ENCODE data around the gene TBC1D5. TPM values are rescaled to one million over a fixed set of nuclear protein-coding genes. Genes with fewer than 3 reads are reported as not detected.
"Not testable (repeated sequence)": the region's sequence is repeated elsewhere in the genome, so short reads cannot be mapped to it uniquely, and the experiment has no call there.

TBC1D5 gene
- total RNA-seq, 4 donors from 2014 or later, result 21.3 to 86.4 (median 48.1) TPM

GRCh38 chr3:17354341-17354740 lies 388.1 kb downstream of the TBC1D5 start:
- intact Hi-C loops (cut with DNase I; ENCODE audit: low total_unique reads), result no loop called here
- WGBS, 2 donors (ENCODE audit: low coverage in 1 of 2), result 70 to 73% methylated on average over 3 of the region's 3 CpGs
- Histone ChIP-seq H3K4me1 (no peaks in the 10 kb centered on the region), H3K27me3 (no peaks in the 10 kb centered on the region), H3K27ac (no peak overlapping the region), H3K36me3 (peaks cover 0 to 4% (median 0%) of the 10 kb centered on the region in 4 donors), H3K4me3 (no peak overlapping the region), H3K9me3 (no peaks in the 10 kb centered on the region)
- no peak for DNase-seq
- in situ Hi-C loops (cut with MboI; ENCODE audit: low pct_ligation_motif_present in 1 of 4, low pct_unique_long_range_greater_than_20kb in 1 of 4, low sequenced_read_pairs in 3 of 4), result no loop called here
- no peak for TF ChIP-seq EP300 (IDR thresholded peaks at IDR 0.05; ENCODE audit: low read depth)
- TF ChIP-seq, protein P1, sequence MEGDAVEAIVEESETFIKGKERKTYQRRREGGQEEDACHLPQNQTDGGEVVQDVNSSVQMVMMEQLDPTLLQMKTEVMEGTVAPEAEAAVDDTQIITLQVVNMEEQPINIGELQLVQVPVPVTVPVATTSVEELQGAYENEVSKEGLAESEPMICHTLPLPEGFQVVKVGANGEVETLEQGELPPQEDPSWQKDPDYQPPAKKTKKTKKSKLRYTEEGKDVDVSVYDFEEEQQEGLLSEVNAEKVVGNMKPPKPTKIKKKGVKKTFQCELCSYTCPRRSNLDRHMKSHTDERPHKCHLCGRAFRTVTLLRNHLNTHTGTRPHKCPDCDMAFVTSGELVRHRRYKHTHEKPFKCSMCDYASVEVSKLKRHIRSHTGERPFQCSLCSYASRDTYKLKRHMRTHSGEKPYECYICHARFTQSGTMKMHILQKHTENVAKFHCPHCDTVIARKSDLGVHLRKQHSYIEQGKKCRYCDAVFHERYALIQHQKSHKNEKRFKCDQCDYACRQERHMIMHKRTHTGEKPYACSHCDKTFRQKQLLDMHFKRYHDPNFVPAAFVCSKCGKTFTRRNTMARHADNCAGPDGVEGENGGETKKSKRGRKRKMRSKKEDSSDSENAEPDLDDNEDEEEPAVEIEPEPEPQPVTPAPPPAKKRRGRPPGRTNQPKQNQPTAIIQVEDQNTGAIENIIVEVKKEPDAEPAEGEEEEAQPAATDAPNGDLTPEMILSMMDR (IDR thresholded peaks at IDR 0.05), result no peak
- no peak for TF ChIP-seq POLR2A (IDR thresholded peaks at IDR 0.05)
- TF ChIP-seq POLR2AphosphoS5 (IDR thresholded peaks at IDR 0.05), result no peak

- intact Hi-C loops (cut with DNase I; ENCODE audit: low total_unique reads) (no loop called here), in situ Hi-C loops (cut with MboI; ENCODE audit: low pct_ligation_motif_present in 1 of 4, low pct_unique_long_range_greater_than_20kb in 1 of 4, low sequenced_read_pairs in 3 of 4) (no loop called here)
- TF ChIP-seq EP300 (IDR thresholded peaks at IDR 0.05; ENCODE audit: low read depth) (no peak), POLR2AphosphoS5 (IDR thresholded peaks at IDR 0.05) (no peak), POLR2A (IDR thresholded peaks at IDR 0.05) (no peak)
- TF ChIP-seq, protein P1 (IDR thresholded peaks at IDR 0.05), result no peak
- no peak for DNase-seq
- Histone ChIP-seq H3K4me1 (no peaks in the 10 kb centered on the region), H3K4me3 (no peak overlapping the region), H3K36me3 (no peaks in the 10 kb centered on the region), H3K9me3 (no peaks in the 10 kb centered on the region), H3K27ac (no peak overlapping the region), H3K27me3 (no peaks in the 10 kb centered on the region)
- WGBS, 2 donors (ENCODE audit: low coverage in 1 of 2), result 97 to 100% methylated on average over 3 of the region's 3 CpGs
Observed at GRCh38 chr3:17352620-17353019, 389.8 kb downstream of the TBC1D5 start.

DNA sequence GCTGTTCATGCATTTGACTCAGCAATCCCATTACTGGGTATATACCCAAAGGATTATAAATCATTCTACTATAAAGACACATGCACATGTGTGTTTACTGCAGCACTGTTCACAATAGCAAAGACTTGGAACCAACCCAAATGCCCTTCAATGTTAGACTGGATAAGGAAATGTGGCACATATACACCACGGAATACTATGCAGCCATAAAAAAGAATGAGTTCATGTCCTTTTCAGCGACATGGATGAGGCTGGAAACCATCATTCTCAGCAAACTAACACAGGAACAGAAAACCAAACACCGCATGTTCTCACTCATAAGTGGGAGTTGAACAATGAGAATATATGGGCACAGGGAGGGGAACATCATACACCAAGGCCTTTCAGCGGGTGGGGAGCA lies 391.2 kb downstream of the TBC1D5 start:
- H3K36me3 ChIP-seq; H3K4me3 ChIP-seq; H3K27ac ChIP-seq; DNase-seq; intact Hi-C loops (cut with DNase I; ENCODE audit: low total_unique reads); H3K27me3 ChIP-seq; H3K9me3 ChIP-seq; in situ Hi-C loops (cut with MboI; ENCODE audit: low pct_ligation_motif_present in 1 of 4, low pct_unique_long_range_greater_than_20kb in 1 of 4, low sequenced_read_pairs in 3 of 4); H3K4me1 ChIP-seq: not testable (repeated sequence)
- WGBS, 2 donors (ENCODE audit: low coverage in 1 of 2), result 90 to 92% methylated on average over 4 of the region's 4 CpGs

GRCh38 chr3:17349093-17349492 lies 393.3 kb downstream of the TBC1D5 start:
- H3K4me1 ChIP-seq, result no peaks in the 10 kb centered on the region
- TF ChIP-seq, protein P1 (IDR thresholded peaks at IDR 0.05), result no peak
- no peak for TF ChIP-seq POLR2AphosphoS5 (IDR thresholded peaks at IDR 0.05)
- TF ChIP-seq EP300 (IDR thresholded peaks at IDR 0.05; ENCODE audit: low read depth), result no peak
- H3K27ac ChIP-seq, result no peak overlapping the region
- intact Hi-C loops (cut with DNase I; ENCODE audit: low total_unique reads) (no loop called here), in situ Hi-C loops (cut with MboI; ENCODE audit: low pct_ligation_motif_present in 1 of 4, low pct_unique_long_range_greater_than_20kb in 1 of 4, low sequenced_read_pairs in 3 of 4) (no loop called here)
- no peak overlapping the region for H3K4me3 ChIP-seq
- H3K27me3 ChIP-seq, result no peaks in the 10 kb centered on the region
- WGBS, 2 donors (ENCODE audit: low coverage in 1 of 2), result 87 to 100% methylated on average over 1 of the region's 1 CpG
- no peaks in the 10 kb centered on the region for H3K9me3 ChIP-seq
- no peak for DNase-seq
- no peaks in the 10 kb centered on the region for H3K36me3 ChIP-seq

- no peak for DNase-seq
- intact Hi-C loops (cut with DNase I; ENCODE audit: low total_unique reads) (no loop called here), in situ Hi-C loops (cut with MboI; ENCODE audit: low pct_ligation_motif_present in 1 of 4, low pct_unique_long_range_greater_than_20kb in 1 of 4, low sequenced_read_pairs in 3 of 4) (no loop called here)
- Histone ChIP-seq H3K36me3 (no peaks in the 10 kb centered on the region), H3K27me3 (no peaks in the 10 kb centered on the region), H3K4me3 (no peak overlapping the region), H3K9me3 (no peaks in the 10 kb centered on the region), H3K4me1 (no peaks in the 10 kb centered on the region), H3K27ac (no peak overlapping the region)
- no peak for TF ChIP-seq POLR2AphosphoS5 (IDR thresholded peaks at IDR 0.05)
- TF ChIP-seq, protein P1 (IDR thresholded peaks at IDR 0.05), result no peak
Observed at GRCh38 chr3:17342119-17342518, 400.3 kb downstream of the TBC1D5 start.
